HepG2 (cell line): Measurements from ENCODE around the gene ZNF821. TPM values are rescaled to one million over a fixed set of nuclear protein-coding genes. Genes with fewer than 3 reads are reported as not detected.

Experiments used
- CC2D1A ChIP-seq: sonication (generic); formaldehyde crosslinking; IDR thresholded peaks from 2 replicates; pipeline ENCODE4 v1.8.1; 2023; ENCODE audit warnings: mild to moderate bottlenecking, missing genetic modification reagents
- GRHL1 ChIP-seq: sonication (generic); formaldehyde crosslinking; conservative IDR thresholded peaks from 2 replicates; pipeline ENCODE4 v1.8.0; 2022; ENCODE audit warnings: missing genetic modification reagents
- SP1 ChIP-seq, 2 experiments: fragments of 450-650 bp in 1 of 2; sonication (generic) in 1 of 2; formaldehyde crosslinking in 1 of 2; IDR thresholded peaks; 2 replicates each; pipeline versions ENCODE4 v1.4.0 to v1.6.1; 2016 to 2020; ENCODE audit warnings: missing genetic modification reagents in 1 of 2
- TCF7L2 ChIP-seq: IDR thresholded peaks from 2 replicates; pipeline ENCODE4 v1.6.1; 2011; ENCODE audit warnings: mild to moderate bottlenecking, low read depth, low read length, moderate library complexity
- YY1 ChIP-seq: IDR thresholded peaks from 2 replicates; pipeline ENCODE4 v1.6.1; 2011; ENCODE audit warnings: low read length, low read depth, moderate library complexity, mild to moderate bottlenecking; ENCODE audit not compliant: insufficient read depth, insufficient replicate concordance
- ZNF10 ChIP-seq: sonication (generic); formaldehyde crosslinking; IDR thresholded peaks from 2 replicates; pipeline ENCODE4 v1.4.0; 2020; ENCODE audit warnings: mild to moderate bottlenecking, low read depth, missing genetic modification reagents, borderline replicate concordance
- ZNF207 ChIP-seq: fragments of 450-650 bp; IDR thresholded peaks from 2 replicates; pipeline ENCODE4 v1.6.1; 2016; ENCODE audit warnings: antibody characterized with exemption, borderline replicate concordance
- ZNF276 ChIP-seq: sonication (generic); formaldehyde crosslinking; IDR thresholded peaks from 2 replicates; pipeline ENCODE4 v1.4.0; 2020; ENCODE audit warnings: mild to moderate bottlenecking, low read depth, missing genetic modification reagents
- ZNF550 ChIP-seq: sonication (generic); formaldehyde crosslinking; IDR thresholded peaks from 2 replicates; pipeline ENCODE4 v1.4.0; 2020; ENCODE audit warnings: mild to moderate bottlenecking, missing genetic modification reagents, borderline replicate concordance
- ZNF607 ChIP-seq: sonication (generic); formaldehyde crosslinking; IDR thresholded peaks from 2 replicates; pipeline ENCODE4 v1.5.1; 2020; ENCODE audit warnings: missing genetic modification reagents, mild to moderate bottlenecking, borderline replicate concordance
- ZNF7 ChIP-seq: IDR thresholded peaks from 2 replicates; pipeline ENCODE4 v1.6.1; 2016; ENCODE audit warnings: missing biosample characterization, missing genetic modification reagents
- ZNF737 ChIP-seq: sonication (generic); formaldehyde crosslinking; IDR thresholded peaks from 2 replicates; pipeline ENCODE4 v1.5.0; 2020; ENCODE audit warnings: missing genetic modification reagents, mild to moderate bottlenecking, borderline replicate concordance
- ZNF839 ChIP-seq: sonication (generic); formaldehyde crosslinking; IDR thresholded peaks from 2 replicates; pipeline ENCODE4 v1.4.0; 2020; ENCODE audit warnings: missing genetic modification reagents, mild to moderate bottlenecking, borderline replicate concordance
- ZNF878 ChIP-seq: sonication (generic); formaldehyde crosslinking; IDR thresholded peaks from 2 replicates; pipeline ENCODE4 v1.8.1; 2023; ENCODE audit warnings: mild to moderate bottlenecking, missing genetic modification reagents, moderate library complexity
- polyA plus RNA-seq, 8 experiments: library from polyadenylated mRNA; depleted of rRNA in 3 of 8; stranded (reverse) in 7 of 8; unstranded in 1 of 8; fragments of >200 nt; fragmentation: Illumina TruSeq in 4 of 8; extraction: Trizol in 4 of 8; gene quantifications; 2 replicates each; pipeline versions ENCODE4 v1.2.1 to v1.2.3, GENCODE V29; 2011 to 2016; ENCODE audit warnings: low read depth in 4 of 8, missing spikeins in 1 of 8, mixed read lengths in 1 of 8; ENCODE audit not compliant: insufficient read depth in 1 of 8
- total RNA-seq, 5 experiments: library from RNA; depleted of rRNA; stranded (reverse); fragments of >200 nt; fragmentation: Illumina TruSeq; extraction: Trizol; gene quantifications; 2 replicates each; pipeline ENCODE4 v1.2.3, GENCODE V29; 2016; ENCODE audit warnings: low read depth in 1 of 5
- TF ChIP-seq, protein P1 (sequence below), 2 experiments: fragments of 450-650 bp in 1 of 2; sonication (generic) in 1 of 2; formaldehyde crosslinking in 1 of 2; IDR thresholded peaks; 2 replicates each; pipeline versions ENCODE4 v1.6.1 to v1.8.0; 2016 to 2022; ENCODE audit warnings: antibody characterized with exemption in 1 of 2, mild to moderate bottlenecking in 1 of 2, missing genetic modification reagents in 1 of 2

The ZNF821 gene
- total and polyA plus RNA-seq, 2 of the 13 experiments (the other 11 are each of a cell fraction or from before 2014, with no cell fraction given) = 7.0 to 9.1 TPM

- TF ChIP-seq ZNF207 = no peak
- TF ChIP-seq GRHL1 (CRISPR knock-in tag) = no peak
- peak; percentile 98 for TF ChIP-seq ZNF878
- TF ChIP-seq ZNF276 (CRISPR knock-in tag) = peak; percentile 72; the same call in 1 of the 2 replicates
- peak; percentile 98 for TF ChIP-seq YY1
- TF ChIP-seq CC2D1A (CRISPR knock-in tag) = peak; percentile 93; the same call in 1 of the 2 replicates
- no peak for TF ChIP-seq TCF7L2
- TF ChIP-seq ZNF607 (CRISPR knock-in tag) = peak; percentile 74
- TF ChIP-seq ZNF7 = no peak; the same call in 1 of the 2 replicates
- peak; percentile 92; the same call in 1 of the 2 replicates for TF ChIP-seq ZNF737 (CRISPR knock-in tag)
- peak; percentile 84; the same call in 1 of the 2 replicates for TF ChIP-seq ZNF839 (CRISPR knock-in tag)
- TF ChIP-seq SP1 (IDR thresholded peaks at IDR 0.05) = peak; percentile 63; the same call in 1 of the 2 replicates
- TF ChIP-seq SP1 (CRISPR knock-in tag; IDR thresholded peaks at IDR 0.05) = peak; percentile 100
- TF ChIP-seq ZNF10 = no peak
- TF ChIP-seq ZNF550 (CRISPR knock-in tag) = no peak
- TF ChIP-seq, protein P1, sequence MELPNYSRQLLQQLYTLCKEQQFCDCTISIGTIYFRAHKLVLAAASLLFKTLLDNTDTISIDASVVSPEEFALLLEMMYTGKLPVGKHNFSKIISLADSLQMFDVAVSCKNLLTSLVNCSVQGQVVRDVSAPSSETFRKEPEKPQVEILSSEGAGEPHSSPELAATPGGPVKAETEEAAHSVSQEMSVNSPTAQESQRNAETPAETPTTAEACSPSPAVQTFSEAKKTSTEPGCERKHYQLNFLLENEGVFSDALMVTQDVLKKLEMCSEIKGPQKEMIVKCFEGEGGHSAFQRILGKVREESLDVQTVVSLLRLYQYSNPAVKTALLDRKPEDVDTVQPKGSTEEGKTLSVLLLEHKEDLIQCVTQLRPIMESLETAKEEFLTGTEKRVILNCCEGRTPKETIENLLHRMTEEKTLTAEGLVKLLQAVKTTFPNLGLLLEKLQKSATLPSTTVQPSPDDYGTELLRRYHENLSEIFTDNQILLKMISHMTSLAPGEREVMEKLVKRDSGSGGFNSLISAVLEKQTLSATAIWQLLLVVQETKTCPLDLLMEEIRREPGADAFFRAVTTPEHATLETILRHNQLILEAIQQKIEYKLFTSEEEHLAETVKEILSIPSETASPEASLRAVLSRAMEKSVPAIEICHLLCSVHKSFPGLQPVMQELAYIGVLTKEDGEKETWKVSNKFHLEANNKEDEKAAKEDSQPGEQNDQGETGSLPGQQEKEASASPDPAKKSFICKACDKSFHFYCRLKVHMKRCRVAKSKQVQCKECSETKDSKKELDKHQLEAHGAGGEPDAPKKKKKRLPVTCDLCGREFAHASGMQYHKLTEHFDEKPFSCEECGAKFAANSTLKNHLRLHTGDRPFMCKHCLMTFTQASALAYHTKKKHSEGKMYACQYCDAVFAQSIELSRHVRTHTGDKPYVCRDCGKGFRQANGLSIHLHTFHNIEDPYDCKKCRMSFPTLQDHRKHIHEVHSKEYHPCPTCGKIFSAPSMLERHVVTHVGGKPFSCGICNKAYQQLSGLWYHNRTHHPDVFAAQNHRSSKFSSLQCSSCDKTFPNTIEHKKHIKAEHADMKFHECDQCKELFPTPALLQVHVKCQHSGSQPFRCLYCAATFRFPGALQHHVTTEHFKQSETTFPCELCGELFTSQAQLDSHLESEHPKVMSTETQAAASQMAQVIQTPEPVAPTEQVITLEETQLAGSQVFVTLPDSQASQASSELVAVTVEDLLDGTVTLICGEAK (IDR thresholded peaks at IDR 0.05) = no peak
- TF ChIP-seq, protein P1 (CRISPR knock-in tag; IDR thresholded peaks at IDR 0.05) = peak; percentile 97
Measured at GRCh38 chr16:71894921-71895678, 11.1 kb upstream of the ZNF821 start, which contains the start of gene IST1 (continued).
